Nephron (organoid): ENCODE results near the gene POGLUT3.

Experiments
- H3K27ac Mint-ChIP-seq, 3 experiments: 2 replicates each; pipeline ENCODE4 v1.8.0; 2020; ENCODE audit warnings: mixed read lengths in 3 of 3, mild to moderate bottlenecking in 2 of 3, moderate library complexity in 1 of 3
- H3K27me3 Mint-ChIP-seq: 2 replicates; pipeline ENCODE4 v1.8.0; 2021; ENCODE audit warnings: low read depth, mild to moderate bottlenecking, moderate library complexity, mixed read lengths
- H3K36me3 Mint-ChIP-seq: 2 replicates; pipeline ENCODE4 v1.8.0; 2020; ENCODE audit warnings: low read depth, mixed read lengths
- H3K4me1 Mint-ChIP-seq: 2 replicates; pipeline ENCODE4 v1.8.0; 2020; ENCODE audit warnings: mixed read lengths
- H3K4me3 Mint-ChIP-seq, 3 experiments: 2 replicates each; pipeline ENCODE4 v1.8.0; 2020; ENCODE audit warnings: mild to moderate bottlenecking in 3 of 3, mixed read lengths in 3 of 3, moderate library complexity in 2 of 3
- H3K9me3 Mint-ChIP-seq: 2 replicates; pipeline ENCODE4 v1.8.0; 2020; ENCODE audit warnings: mixed read lengths
- TF ChIP-seq, protein P1 (sequence below), 3 experiments: fragments of 200-600 bp; sonication (generic); IDR thresholded peaks; one replicate each; pipeline ENCODE4 v1.5.0; 2021; ENCODE audit warnings: antibody characterized with exemption in 3 of 3; ENCODE audit not compliant: unreplicated experiment in 3 of 3

The POGLUT3 gene

DNA sequence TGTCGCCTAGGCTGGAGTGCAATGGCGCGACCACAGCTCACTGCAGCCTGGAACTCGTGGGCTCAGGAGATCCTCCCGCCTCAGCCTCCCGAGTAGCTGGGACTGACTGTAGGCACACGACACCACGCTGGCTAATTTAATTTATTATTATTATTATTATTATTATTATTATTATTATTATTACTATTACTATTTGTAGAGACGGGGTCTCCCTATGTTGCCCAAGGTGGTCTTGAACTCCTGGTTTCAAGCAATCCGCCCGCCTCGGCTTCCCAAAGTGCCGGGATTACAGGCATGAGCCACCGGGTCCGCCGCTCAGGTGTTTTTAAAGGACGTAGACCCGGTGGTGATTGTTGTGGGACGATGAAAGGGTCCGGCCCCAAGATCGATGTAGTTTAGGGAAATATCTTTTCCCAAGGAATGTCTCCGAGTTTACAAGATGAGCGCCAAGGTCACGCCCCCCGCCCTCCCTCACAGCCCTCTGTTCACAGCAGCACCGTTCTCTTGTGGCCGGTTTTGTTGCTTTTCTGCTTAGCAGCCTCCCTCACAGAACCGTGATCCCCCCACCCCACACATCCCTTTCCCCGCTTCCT, 728 bp upstream of the POGLUT3 start:
- TF ChIP-seq, protein P1, sequence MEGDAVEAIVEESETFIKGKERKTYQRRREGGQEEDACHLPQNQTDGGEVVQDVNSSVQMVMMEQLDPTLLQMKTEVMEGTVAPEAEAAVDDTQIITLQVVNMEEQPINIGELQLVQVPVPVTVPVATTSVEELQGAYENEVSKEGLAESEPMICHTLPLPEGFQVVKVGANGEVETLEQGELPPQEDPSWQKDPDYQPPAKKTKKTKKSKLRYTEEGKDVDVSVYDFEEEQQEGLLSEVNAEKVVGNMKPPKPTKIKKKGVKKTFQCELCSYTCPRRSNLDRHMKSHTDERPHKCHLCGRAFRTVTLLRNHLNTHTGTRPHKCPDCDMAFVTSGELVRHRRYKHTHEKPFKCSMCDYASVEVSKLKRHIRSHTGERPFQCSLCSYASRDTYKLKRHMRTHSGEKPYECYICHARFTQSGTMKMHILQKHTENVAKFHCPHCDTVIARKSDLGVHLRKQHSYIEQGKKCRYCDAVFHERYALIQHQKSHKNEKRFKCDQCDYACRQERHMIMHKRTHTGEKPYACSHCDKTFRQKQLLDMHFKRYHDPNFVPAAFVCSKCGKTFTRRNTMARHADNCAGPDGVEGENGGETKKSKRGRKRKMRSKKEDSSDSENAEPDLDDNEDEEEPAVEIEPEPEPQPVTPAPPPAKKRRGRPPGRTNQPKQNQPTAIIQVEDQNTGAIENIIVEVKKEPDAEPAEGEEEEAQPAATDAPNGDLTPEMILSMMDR (IDR thresholded peaks at IDR 0.05; ENCODE audit: unreplicated experiment in 3 of 3), result no peak
- Mint-ChIP-seq H3K4me1 (peaks cover 28% of the 10 kb centered on the region), H3K4me3 (peak overlapping the region; percentile 91 to 94 (median 92)), H3K9me3 (no peaks in the 10 kb centered on the region), H3K36me3 (no peaks in the 10 kb centered on the region), H3K27me3 (no peaks in the 10 kb centered on the region), H3K27ac (peak overlapping the region; percentile 84 to 95 (median 93))

DNA sequence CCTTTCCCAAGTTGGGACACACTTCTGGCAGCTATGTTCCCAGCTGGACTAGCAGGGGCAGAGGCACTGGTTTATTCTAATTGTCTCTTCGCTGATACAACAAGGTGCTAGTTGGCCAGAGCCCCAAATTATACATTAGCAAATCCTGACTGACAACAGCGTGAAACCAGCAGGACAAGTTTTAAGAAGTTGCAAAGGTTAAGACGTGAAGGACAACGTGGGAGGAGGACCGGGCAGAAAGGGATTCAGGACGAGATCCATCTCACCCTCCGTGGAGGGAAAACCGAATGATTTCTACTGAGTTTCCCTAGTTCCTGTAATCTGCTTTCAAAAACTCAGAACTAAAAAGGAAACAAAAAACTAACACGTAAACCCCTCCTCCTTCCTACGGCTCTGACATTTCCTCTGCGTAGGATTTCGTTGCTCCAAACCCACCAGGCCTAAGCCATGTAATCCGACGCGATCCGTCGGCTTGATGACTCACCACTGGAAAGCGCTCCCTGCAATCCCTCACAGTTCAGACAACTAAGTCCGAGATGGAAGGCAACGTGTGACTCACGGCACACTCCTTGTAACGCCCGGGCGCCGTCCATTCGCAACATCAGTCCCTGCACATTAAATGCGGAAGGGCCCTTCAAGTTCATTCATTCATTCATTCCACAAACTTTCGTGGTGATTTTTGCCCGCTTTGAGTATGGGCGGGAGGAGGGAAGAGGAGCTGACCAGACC, 703 bp downstream of the POGLUT3 start:
- Mint-ChIP-seq H3K4me3 (peak overlapping the region; percentile 85 to 97 (median 91)), H3K27me3 (no peaks in the 10 kb centered on the region), H3K4me1 (peaks cover 28% of the 10 kb centered on the region), H3K9me3 (no peaks in the 10 kb centered on the region), H3K27ac (peak overlapping the region; percentile 98 to 99 (median 99)), H3K36me3 (no peaks in the 10 kb centered on the region)
- TF ChIP-seq, protein P1 (IDR thresholded peaks at IDR 0.05; ENCODE audit: unreplicated experiment in 3 of 3), result no peak

DNA sequence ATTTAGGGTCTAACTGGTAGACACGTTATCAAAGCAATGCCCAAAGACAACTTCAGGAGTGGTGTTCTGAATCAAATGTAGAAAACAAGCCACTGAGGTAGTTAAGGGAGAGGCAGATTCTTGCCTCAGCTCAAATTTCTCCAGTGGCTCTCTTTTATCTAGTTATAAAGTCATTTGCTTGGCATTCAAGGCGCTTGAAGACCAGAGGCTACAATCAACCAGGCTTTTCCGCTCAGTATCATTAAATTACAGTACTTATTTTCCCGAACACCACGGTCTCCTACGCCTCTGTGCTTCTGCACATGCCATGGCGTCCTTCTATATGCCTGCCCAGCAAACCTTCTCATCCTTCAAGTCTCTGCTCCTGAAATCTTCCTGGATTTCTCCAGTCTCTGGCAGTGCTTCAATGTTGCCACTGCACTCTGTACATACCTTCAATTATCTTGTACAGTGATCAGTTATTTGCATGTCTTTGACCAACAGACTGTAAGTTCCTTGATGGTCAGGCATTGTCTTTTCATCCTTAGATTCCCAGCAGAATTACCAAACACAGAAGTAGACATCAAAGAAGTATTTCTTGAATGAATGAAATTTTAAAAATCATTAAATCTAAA, 1.4 kb downstream of the POGLUT3 start:
- TF ChIP-seq, protein P1 (IDR thresholded peaks at IDR 0.05; ENCODE audit: unreplicated experiment in 3 of 3), result no peak
- Mint-ChIP-seq H3K27ac (peak overlapping the region; percentile 98 to 99 (median 99)), H3K4me3 (peak overlapping the region; percentile 85 to 97 (median 91)), H3K36me3 (peaks cover 3% of the 10 kb centered on the region), H3K27me3 (no peaks in the 10 kb centered on the region), H3K9me3 (no peaks in the 10 kb centered on the region), H3K4me1 (peaks cover 28% of the 10 kb centered on the region)

DNA sequence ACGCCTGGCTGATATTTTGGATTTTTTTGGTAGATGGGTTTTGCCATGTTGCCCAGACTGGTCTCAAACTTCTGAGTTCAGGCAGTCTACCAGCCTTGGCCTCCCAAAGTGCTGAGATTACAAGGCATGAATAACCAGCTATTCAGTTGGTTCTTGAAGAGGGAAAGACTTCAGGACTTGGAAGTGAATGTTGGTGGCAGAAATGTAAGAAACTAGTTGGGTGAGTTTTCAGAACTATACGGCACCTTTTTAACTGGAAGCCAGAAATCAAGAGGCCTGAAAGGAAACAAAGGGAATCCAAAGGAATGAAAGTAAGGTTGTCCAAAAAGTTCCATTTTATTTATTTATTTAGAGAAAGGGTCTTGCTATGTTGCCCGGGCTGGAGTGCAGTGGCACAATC, 2.9 kb downstream of the POGLUT3 start:
- Mint-ChIP-seq H3K4me1 (peaks cover 28% of the 10 kb centered on the region), H3K36me3 (peaks cover 7% of the 10 kb centered on the region), H3K27ac (peak overlapping the region in 1 of 3 experiments; percentile 16), H3K9me3 (no peaks in the 10 kb centered on the region), H3K27me3 (no peaks in the 10 kb centered on the region), H3K4me3 (peak overlapping the region in 1 of 3 experiments; percentile 29)
- TF ChIP-seq, protein P1 (IDR thresholded peaks at IDR 0.05; ENCODE audit: unreplicated experiment in 3 of 3), result no peak

DNA sequence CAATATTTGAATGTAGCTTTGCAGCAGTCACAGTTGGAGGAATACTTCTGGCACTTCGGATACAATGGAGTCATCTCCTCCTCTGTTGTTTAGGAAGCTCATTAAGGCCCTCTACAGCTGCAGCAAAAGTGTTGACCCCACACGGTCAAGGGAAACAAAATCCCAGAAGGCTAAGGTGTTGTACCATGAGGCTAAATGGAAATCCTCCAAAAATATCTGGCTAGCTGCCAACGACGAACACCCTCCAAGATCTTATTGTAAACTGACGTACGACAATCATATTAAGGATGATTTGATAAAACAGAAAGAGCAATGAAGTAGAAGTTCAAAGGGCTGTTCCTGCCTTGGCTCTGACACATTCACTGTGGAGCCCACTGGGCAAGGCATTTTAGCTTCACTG, 4.0 kb downstream of the POGLUT3 start:
- peaks cover 14% of the 10 kb centered on the region for H3K36me3 Mint-ChIP-seq
- H3K4me1 Mint-ChIP-seq, result peaks cover 28% of the 10 kb centered on the region
- H3K27me3 Mint-ChIP-seq, result no peaks in the 10 kb centered on the region
- H3K9me3 Mint-ChIP-seq, result no peaks in the 10 kb centered on the region
- no peak overlapping the region for H3K27ac Mint-ChIP-seq
- H3K4me3 Mint-ChIP-seq, result peak overlapping the region in 1 of 3 experiments; percentile 34
- TF ChIP-seq, protein P1 (IDR thresholded peaks at IDR 0.05; ENCODE audit: unreplicated experiment in 3 of 3), result no peak
